ENCODE results near the gene CDYL2.

Gene CDYL2, protein sequence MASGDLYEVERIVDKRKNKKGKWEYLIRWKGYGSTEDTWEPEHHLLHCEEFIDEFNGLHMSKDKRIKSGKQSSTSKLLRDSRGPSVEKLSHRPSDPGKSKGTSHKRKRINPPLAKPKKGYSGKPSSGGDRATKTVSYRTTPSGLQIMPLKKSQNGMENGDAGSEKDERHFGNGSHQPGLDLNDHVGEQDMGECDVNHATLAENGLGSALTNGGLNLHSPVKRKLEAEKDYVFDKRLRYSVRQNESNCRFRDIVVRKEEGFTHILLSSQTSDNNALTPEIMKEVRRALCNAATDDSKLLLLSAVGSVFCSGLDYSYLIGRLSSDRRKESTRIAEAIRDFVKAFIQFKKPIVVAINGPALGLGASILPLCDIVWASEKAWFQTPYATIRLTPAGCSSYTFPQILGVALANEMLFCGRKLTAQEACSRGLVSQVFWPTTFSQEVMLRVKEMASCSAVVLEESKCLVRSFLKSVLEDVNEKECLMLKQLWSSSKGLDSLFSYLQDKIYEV

GRCh38 chr16:80804526-80805383, at the start of gene CDYL2:
TSS of gene CDYL2 (minus strand) at chr16:80804598. CDS start at chr16:80804173, 425 bp downstream.
- TF ChIP-seq, protein P1, sequence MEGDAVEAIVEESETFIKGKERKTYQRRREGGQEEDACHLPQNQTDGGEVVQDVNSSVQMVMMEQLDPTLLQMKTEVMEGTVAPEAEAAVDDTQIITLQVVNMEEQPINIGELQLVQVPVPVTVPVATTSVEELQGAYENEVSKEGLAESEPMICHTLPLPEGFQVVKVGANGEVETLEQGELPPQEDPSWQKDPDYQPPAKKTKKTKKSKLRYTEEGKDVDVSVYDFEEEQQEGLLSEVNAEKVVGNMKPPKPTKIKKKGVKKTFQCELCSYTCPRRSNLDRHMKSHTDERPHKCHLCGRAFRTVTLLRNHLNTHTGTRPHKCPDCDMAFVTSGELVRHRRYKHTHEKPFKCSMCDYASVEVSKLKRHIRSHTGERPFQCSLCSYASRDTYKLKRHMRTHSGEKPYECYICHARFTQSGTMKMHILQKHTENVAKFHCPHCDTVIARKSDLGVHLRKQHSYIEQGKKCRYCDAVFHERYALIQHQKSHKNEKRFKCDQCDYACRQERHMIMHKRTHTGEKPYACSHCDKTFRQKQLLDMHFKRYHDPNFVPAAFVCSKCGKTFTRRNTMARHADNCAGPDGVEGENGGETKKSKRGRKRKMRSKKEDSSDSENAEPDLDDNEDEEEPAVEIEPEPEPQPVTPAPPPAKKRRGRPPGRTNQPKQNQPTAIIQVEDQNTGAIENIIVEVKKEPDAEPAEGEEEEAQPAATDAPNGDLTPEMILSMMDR (conservative IDR thresholded peaks at IDR 0.05; ENCODE audit: low read depth, low read length): no peak
- Histone ChIP-seq H3K79me2 (ENCODE audit: insufficient read depth, low read depth) (peaks cover 34% of the 10 kb centered on the region; the same call in 1 of the 2 replicates), H3K27me3 (ENCODE audit: insufficient read depth, low read depth) (no peaks in the 10 kb centered on the region), H3K4me1 (ENCODE audit: low read depth, poor library complexity, severe bottlenecking) (peaks cover 10% of the 10 kb centered on the region), H3K27ac (peak within 1 kb of the TSS; percentile 43; the same call in 1 of the 2 replicates), H3K36me3 (ENCODE audit: insufficient read depth) (no peaks in the 10 kb centered on the region), H3K4me2 (peak within 1 kb of the TSS; percentile 52; the same call in 1 of the 2 replicates), H3K9ac (peak within 1 kb of the TSS; percentile 41; the same call in 1 of the 2 replicates), H3K4me3 (IDR thresholded peaks at IDR 0.05; ENCODE audit: insufficient read depth, low read depth, low read length) (no peak within 1 kb of the TSS), H4K20me1 (ENCODE audit: insufficient read depth) (no peaks in the 10 kb centered on the region), H2AFZ (ENCODE audit: low read depth) (peak within 1 kb of the TSS; percentile 70)

GRCh38 chr16:80852261-80852872, 48.0 kb upstream of the CDYL2 start:
- TF ChIP-seq, protein P1 (conservative IDR thresholded peaks at IDR 0.05; ENCODE audit: low read depth, low read length): peak; percentile 91
- Histone ChIP-seq H3K27ac (no peak overlapping the region), H3K4me3 (IDR thresholded peaks at IDR 0.05; ENCODE audit: insufficient read depth, low read depth, low read length) (no peak overlapping the region), H3K36me3 (ENCODE audit: insufficient read depth) (no peaks in the 10 kb centered on the region), H3K9ac (no peak overlapping the region), H2AFZ (ENCODE audit: low read depth) (no peak overlapping the region), H3K27me3 (ENCODE audit: insufficient read depth, low read depth) (no peaks in the 10 kb centered on the region), H3K4me2 (no peak overlapping the region), H4K20me1 (ENCODE audit: insufficient read depth) (no peaks in the 10 kb centered on the region), H3K79me2 (ENCODE audit: insufficient read depth, low read depth) (no peaks in the 10 kb centered on the region), H3K4me1 (ENCODE audit: low read depth, poor library complexity, severe bottlenecking) (no peaks in the 10 kb centered on the region)

- Histone ChIP-seq H3K4me3 (IDR thresholded peaks at IDR 0.05; ENCODE audit: insufficient read depth, low read depth, low read length) (no peak overlapping the region), H3K4me1 (ENCODE audit: low read depth, poor library complexity, severe bottlenecking) (no peaks in the 10 kb centered on the region), H3K27me3 (ENCODE audit: insufficient read depth, low read depth) (no peaks in the 10 kb centered on the region), H2AFZ (ENCODE audit: low read depth) (no peak overlapping the region), H4K20me1 (ENCODE audit: insufficient read depth) (no peaks in the 10 kb centered on the region), H3K4me2 (no peak overlapping the region), H3K27ac (no peak overlapping the region), H3K79me2 (ENCODE audit: insufficient read depth, low read depth) (no peaks in the 10 kb centered on the region), H3K36me3 (ENCODE audit: insufficient read depth) (no peaks in the 10 kb centered on the region), H3K9ac (no peak overlapping the region)
- TF ChIP-seq, protein P1 (conservative IDR thresholded peaks at IDR 0.05; ENCODE audit: low read depth, low read length): no peak
These were observed 47.4 kb upstream of the CDYL2 start for GRCh38 chr16:80851831-80852230.

- TF ChIP-seq, protein P1 (conservative IDR thresholded peaks at IDR 0.05; ENCODE audit: low read depth, low read length): no peak
- H3K27ac ChIP-seq: no peak overlapping the region
- H3K79me2 ChIP-seq (ENCODE audit: insufficient read depth, low read depth): no peaks in the 10 kb centered on the region
- no peak overlapping the region for H3K9ac ChIP-seq
- no peaks in the 10 kb centered on the region for H3K36me3 ChIP-seq (ENCODE audit: insufficient read depth)
- no peak overlapping the region for H3K4me3 ChIP-seq (IDR thresholded peaks at IDR 0.05; ENCODE audit: insufficient read depth, low read depth, low read length)
- no peak overlapping the region for H2AFZ ChIP-seq (ENCODE audit: low read depth)
- no peaks in the 10 kb centered on the region for H4K20me1 ChIP-seq (ENCODE audit: insufficient read depth)
- no peaks in the 10 kb centered on the region for H3K27me3 ChIP-seq (ENCODE audit: insufficient read depth, low read depth)
- no peaks in the 10 kb centered on the region for H3K4me1 ChIP-seq (ENCODE audit: low read depth, poor library complexity, severe bottlenecking)
- H3K4me2 ChIP-seq: no peak overlapping the region
These were observed 46.4 kb upstream of the CDYL2 start for GRCh38 chr16:80850757-80851156.
